ENCODE measurements around the gene SMPD4. TPM values are rescaled to one million over a fixed set of nuclear protein-coding genes. Genes with fewer than 3 reads are reported as not detected.
"Not testable (repeated sequence)": the region's sequence is repeated elsewhere in the genome, so short reads cannot be mapped to it uniquely, and the experiment has no call there.

The SMPD4 gene
- total RNA-seq, 4 donors from 2014 or later, result 34.1 to 50.6 (median 40.6) TPM

GRCh38 chr2:130187268-130187667, 5.9 kb upstream of the SMPD4 start:
- Histone ChIP-seq H3K4me3 (no peak overlapping the region), H3K36me3 (peaks cover 0 to 52% (median 0%) of the 10 kb centered on the region in 3 donors), H3K27me3 (no peaks in the 10 kb centered on the region), H3K27ac (no peak overlapping the region), H3K4me1 (peaks cover 8 to 21% (median 11%) of the 10 kb centered on the region in 3 donors), H3K9me3 (no peaks in the 10 kb centered on the region)
- TF ChIP-seq CTCF (IDR thresholded peaks at IDR 0.05) (no peak), POLR2A (IDR thresholded peaks at IDR 0.05) (no peak)
- 74 to 83% methylated on average over 3 to 8 of the region's 8 CpGs for WGBS, 2 donors
- DNase-seq, result no peak
- intact Hi-C loops (cut with DNase I), result loop anchor here (5.0 kb wide), 1 partner anchor 1300 kb away; no protein-coding TSS in a partner anchor

GRCh38 chr2:130186391-130186790, 5.0 kb upstream of the SMPD4 start:
- intact Hi-C loops (cut with DNase I), result loop anchor here (5.0 kb wide), 1 partner anchor 1301 kb away; no protein-coding TSS in a partner anchor
- TF ChIP-seq POLR2A (IDR thresholded peaks at IDR 0.05), result no peak
- no peak for TF ChIP-seq CTCF (IDR thresholded peaks at IDR 0.05)
- peaks cover 0 to 46% (median 0%) of the 10 kb centered on the region in 3 donors for H3K36me3 ChIP-seq
- DNase-seq, result no peak
- H3K9me3 ChIP-seq, result no peaks in the 10 kb centered on the region
- no peak overlapping the region for H3K4me3 ChIP-seq
- H3K4me1 ChIP-seq, result peaks cover 8 to 21% (median 11%) of the 10 kb centered on the region in 3 donors
- no peak overlapping the region for H3K27ac ChIP-seq
- H3K27me3 ChIP-seq, result no peaks in the 10 kb centered on the region
- WGBS, 2 donors, result 76 to 85% methylated on average over 3 of the region's 5 CpGs

DNA sequence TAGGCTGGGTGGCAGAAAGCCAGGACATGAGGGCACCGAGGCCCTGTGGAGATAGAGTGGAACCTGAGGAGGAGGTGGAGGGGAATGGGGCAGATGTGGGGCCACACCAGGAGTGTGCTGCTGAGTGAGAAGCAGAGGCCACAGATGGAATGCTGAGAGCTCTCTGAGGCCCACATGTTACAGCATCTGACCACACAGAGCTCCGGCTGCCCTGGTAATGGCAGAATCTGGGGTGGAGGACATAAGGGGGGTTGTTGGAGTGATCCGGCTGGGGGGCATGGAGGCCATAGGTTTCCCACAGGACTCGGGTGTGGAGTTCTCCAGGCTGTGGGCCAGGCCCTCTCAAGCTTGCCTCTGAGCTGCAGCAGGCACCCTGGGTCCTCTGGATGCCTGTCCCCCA, 4.5 kb upstream of the SMPD4 start:
- WGBS, 2 donors, result 85% methylated on average over 2 of the region's 4 CpGs
- intact Hi-C loops (cut with DNase I), result loop anchor here (5.0 kb wide), 1 partner anchor 1301 kb away; no protein-coding TSS in a partner anchor
- TF ChIP-seq POLR2A (IDR thresholded peaks at IDR 0.05) (no peak), CTCF (IDR thresholded peaks at IDR 0.05) (no peak)

GRCh38 chr2:130185436-130185835, 4.0 kb upstream of the SMPD4 start:
- TF ChIP-seq POLR2A (IDR thresholded peaks at IDR 0.05), result no peak
- no peak for TF ChIP-seq CTCF (IDR thresholded peaks at IDR 0.05)
- no peak overlapping the region for H3K4me3 ChIP-seq
- intact Hi-C loops (cut with DNase I), result loop anchor here (5.0 kb wide), 1 partner anchor 1302 kb away; no protein-coding TSS in a partner anchor
- no peak overlapping the region for H3K27ac ChIP-seq
- H3K36me3 ChIP-seq, result peaks cover 0 to 36% (median 0%) of the 10 kb centered on the region in 3 donors
- H3K4me1 ChIP-seq, result peaks cover 15 to 28% (median 15%) of the 10 kb centered on the region in 3 donors
- DNase-seq, result no peak
- H3K27me3 ChIP-seq, result no peaks in the 10 kb centered on the region
- WGBS, 2 donors, result 82 to 85% methylated on average over 9 to 10 of the region's 10 CpGs
- H3K9me3 ChIP-seq, result no peaks in the 10 kb centered on the region

More for the DNA sequence above, 4.5 kb upstream of the SMPD4 start:
- H3K4me1 ChIP-seq, result peaks cover 11 to 23% (median 11%) of the 10 kb centered on the region in 3 donors
- H3K4me3 ChIP-seq, result no peak overlapping the region
- no peak overlapping the region for H3K27ac ChIP-seq
- H3K36me3 ChIP-seq, result peaks cover 0 to 41% (median 0%) of the 10 kb centered on the region in 3 donors
- H3K9me3 ChIP-seq, result no peaks in the 10 kb centered on the region
- no peak for DNase-seq
- no peaks in the 10 kb centered on the region for H3K27me3 ChIP-seq

GRCh38 chr2:130183512-130184373, 2.3 kb upstream of the SMPD4 start:
- H3K27ac ChIP-seq, result peak overlapping the region in 2 of 4 donors; percentile 88 to 98
- 68 to 73% methylated on average over 15 to 17 of the region's 26 CpGs for WGBS, 2 donors
- peaks cover 19 to 38% (median 20%) of the 10 kb centered on the region in 3 donors for H3K4me1 ChIP-seq
- no peak for TF ChIP-seq CTCF (IDR thresholded peaks at IDR 0.05)
- no peak for TF ChIP-seq POLR2A (IDR thresholded peaks at IDR 0.05)
- H3K27me3 ChIP-seq, result no peaks in the 10 kb centered on the region
- no peak for DNase-seq
- H3K4me3 ChIP-seq, result peak overlapping the region in 3 of 4 donors; percentile 74 to 96 (median 88)
- no peaks in the 10 kb centered on the region for H3K9me3 ChIP-seq
- peaks cover 0 to 32% (median 0%) of the 10 kb centered on the region in 3 donors for H3K36me3 ChIP-seq
- intact Hi-C loops (cut with DNase I), result loop anchor here (5.0 kb wide), 1 partner anchor 159 kb away; the partner anchor contains the start of gene IMP4

DNA sequence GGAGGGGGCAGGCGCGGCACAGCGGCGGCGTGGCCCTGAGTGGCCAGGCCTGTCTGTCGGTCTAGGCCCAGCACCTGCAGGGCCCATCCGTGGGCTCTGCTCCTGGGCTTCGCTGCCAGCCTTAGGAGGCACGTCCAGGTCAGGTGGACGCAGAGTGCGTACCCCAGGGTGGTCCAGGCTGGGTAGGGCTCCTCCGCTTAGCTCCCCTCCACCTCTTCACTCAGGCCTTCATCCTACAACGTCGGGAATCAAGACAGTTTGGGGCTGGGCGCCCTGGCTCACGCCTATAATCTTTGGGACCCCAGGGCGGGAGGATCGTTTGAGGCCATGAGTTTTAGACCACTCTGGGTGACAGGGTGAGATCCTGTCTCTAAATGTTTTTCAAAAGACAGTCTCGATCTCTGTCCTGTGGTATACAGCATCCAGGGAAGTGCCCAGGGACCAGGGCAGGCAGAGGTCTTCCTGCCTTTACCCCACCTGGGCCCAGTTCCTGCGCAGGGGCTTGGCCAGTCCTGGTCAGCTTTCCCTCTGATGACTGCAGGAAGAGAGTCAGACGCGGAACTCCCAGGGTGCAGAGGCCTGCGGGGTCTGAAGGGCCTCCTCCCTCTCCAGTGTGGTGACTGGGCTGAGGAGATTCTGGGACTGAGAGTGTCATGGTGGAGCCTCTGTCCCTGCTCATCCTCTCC, 1.6 kb upstream of the SMPD4 start:
- intact Hi-C loops (cut with DNase I), result loop anchor here (5.0 kb wide), 1 partner anchor 159 kb away; the partner anchor contains the start of gene IMP4
- Histone ChIP-seq H3K4me3 (peak overlapping the region; percentile 74 to 96 (median 86)), H3K4me1 (peaks cover 19 to 38% (median 20%) of the 10 kb centered on the region in 3 donors), H3K36me3 (peaks cover 0 to 24% (median 0%) of the 10 kb centered on the region in 3 donors), H3K27ac (peak overlapping the region; percentile 44 to 98 (median 92))
- WGBS, 2 donors, result 11 to 32% methylated on average over 7 of the region's 23 CpGs
- H3K9me3 ChIP-seq, DNase-seq, H3K27me3 ChIP-seq: not testable (repeated sequence)

Data from esophagus squamous epithelium (tissue), 5 donors.